HepG2 (cell line): ENCODE results near the gene TADA2B. TPM values are rescaled to one million over a fixed set of nuclear protein-coding genes. Genes with fewer than 3 reads are reported as not detected.
A peak's percentile ranks its signal among the peaks of the same experiment; 100 is the strongest.

Source experiments
- RBFOX2 ChIP-seq: fragments of 200-400 bp; formaldehyde crosslinking; IDR thresholded peaks from 2 replicates; pipeline ENCODE4 v1.6.1; 2017; ENCODE audit warnings: low read depth, mild to moderate bottlenecking, low read length
- TBP ChIP-seq: sonication (generic); formaldehyde crosslinking; IDR thresholded peaks from 2 replicates; pipeline ENCODE4 v1.5.0; 2020; ENCODE audit warnings: missing genetic modification reagents
- ZNF563 ChIP-seq: sonication (generic); formaldehyde crosslinking; IDR thresholded peaks from 2 replicates; pipeline ENCODE4 v1.8.0; 2022; ENCODE audit warnings: mild to moderate bottlenecking, moderate library complexity, missing genetic modification reagents
- ZNF564 ChIP-seq: sonication (generic); formaldehyde crosslinking; IDR thresholded peaks from 2 replicates; pipeline ENCODE4 v1.8.1; 2023; ENCODE audit warnings: mild to moderate bottlenecking, missing genetic modification reagents
- polyA plus RNA-seq, 8 experiments: library from polyadenylated mRNA; depleted of rRNA in 3 of 8; stranded (reverse) in 7 of 8; unstranded in 1 of 8; fragments of >200 nt; fragmentation: Illumina TruSeq in 4 of 8; extraction: Trizol in 4 of 8; gene quantifications; 2 replicates each; pipeline versions ENCODE4 v1.2.1 to v1.2.3, GENCODE V29; 2011 to 2016; ENCODE audit warnings: low read depth in 4 of 8, missing spikeins in 1 of 8, mixed read lengths in 1 of 8; ENCODE audit not compliant: insufficient read depth in 1 of 8
- total RNA-seq, 5 experiments: library from RNA; depleted of rRNA; stranded (reverse); fragments of >200 nt; fragmentation: Illumina TruSeq; extraction: Trizol; gene quantifications; 2 replicates each; pipeline ENCODE4 v1.2.3, GENCODE V29; 2016; ENCODE audit warnings: low read depth in 1 of 5
- TF ChIP-seq, protein P1 (sequence below): sonication (generic); formaldehyde crosslinking; conservative IDR thresholded peaks from 2 replicates; pipeline ENCODE4 v1.4.0; 2020; ENCODE audit warnings: missing genetic modification reagents
- TF ChIP-seq, protein P2 (sequence below): sonication (generic); formaldehyde crosslinking; IDR thresholded peaks from 2 replicates; pipeline ENCODE4 v1.4.0; 2020; ENCODE audit warnings: missing genetic modification reagents
- TF ChIP-seq, protein P3 (sequence below): sonication (generic); formaldehyde crosslinking; IDR thresholded peaks from 2 replicates; pipeline ENCODE4 v1.4.0; 2020; ENCODE audit warnings: low read depth, mild to moderate bottlenecking, missing genetic modification reagents
- TF ChIP-seq, protein P4 (sequence below): sonication (generic); formaldehyde crosslinking; IDR thresholded peaks from 2 replicates; pipeline ENCODE4 v1.4.0; 2020; ENCODE audit warnings: missing genetic modification reagents, borderline replicate concordance
- TF ChIP-seq, protein P5 (sequence below): IDR thresholded peaks from 2 replicates; pipeline ENCODE4 v1.6.1; 2016; ENCODE audit warnings: control low read depth

Gene TADA2B
- total and polyA plus RNA-seq, 2 of the 13 experiments (the other 11 are each of a cell fraction or from before 2014, with no cell fraction given), result 4.6 to 8.9 TPM

DNA sequence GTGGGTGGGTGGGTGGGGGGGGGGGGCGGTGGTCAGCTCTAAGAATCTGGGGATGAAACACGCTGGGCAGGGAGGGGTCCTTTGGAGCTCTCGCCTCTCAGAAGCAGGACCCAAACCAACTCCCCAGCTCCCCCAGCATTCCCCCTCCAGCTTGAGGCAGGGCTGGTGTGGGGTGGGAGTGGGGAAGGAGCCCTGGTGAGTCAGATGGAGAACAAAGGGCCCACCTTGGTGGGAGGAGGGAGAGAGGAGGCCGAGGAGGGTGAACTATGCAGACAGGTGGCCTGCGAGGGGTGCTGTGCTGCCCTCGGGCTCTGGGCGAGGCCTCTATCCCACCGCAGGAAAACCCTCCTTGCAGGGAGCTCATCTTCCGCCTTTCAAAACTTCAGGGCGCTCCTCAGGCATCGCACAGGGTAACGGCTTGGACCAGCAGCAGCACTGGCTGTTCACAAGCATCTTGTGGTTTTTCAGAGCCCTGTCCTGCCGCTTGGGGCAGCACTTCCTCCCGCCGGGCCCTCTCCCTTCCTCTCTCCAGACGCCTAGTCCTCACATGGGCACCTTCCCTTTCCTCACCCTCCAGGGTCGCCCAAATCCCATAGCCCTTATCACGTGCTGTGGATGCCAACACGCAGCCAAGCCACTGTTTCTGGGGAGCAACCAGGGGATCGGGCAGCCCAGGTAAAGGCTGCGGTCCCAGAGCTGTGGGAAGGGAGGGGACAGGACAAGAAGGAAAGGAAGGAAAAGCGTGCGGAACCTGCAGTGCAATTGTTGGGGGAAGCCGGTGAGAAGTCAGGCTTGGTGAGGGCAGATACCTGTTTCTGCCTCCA is 58.7 kb downstream of the TADA2B start (continued):
- TF ChIP-seq, protein P1, sequence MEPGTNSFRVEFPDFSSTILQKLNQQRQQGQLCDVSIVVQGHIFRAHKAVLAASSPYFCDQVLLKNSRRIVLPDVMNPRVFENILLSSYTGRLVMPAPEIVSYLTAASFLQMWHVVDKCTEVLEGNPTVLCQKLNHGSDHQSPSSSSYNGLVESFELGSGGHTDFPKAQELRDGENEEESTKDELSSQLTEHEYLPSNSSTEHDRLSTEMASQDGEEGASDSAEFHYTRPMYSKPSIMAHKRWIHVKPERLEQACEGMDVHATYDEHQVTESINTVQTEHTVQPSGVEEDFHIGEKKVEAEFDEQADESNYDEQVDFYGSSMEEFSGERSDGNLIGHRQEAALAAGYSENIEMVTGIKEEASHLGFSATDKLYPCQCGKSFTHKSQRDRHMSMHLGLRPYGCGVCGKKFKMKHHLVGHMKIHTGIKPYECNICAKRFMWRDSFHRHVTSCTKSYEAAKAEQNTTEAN, result 0 out of 2 replicates have a peak, but pooled peaks have one; percentile 22
- TF ChIP-seq, protein P2, sequence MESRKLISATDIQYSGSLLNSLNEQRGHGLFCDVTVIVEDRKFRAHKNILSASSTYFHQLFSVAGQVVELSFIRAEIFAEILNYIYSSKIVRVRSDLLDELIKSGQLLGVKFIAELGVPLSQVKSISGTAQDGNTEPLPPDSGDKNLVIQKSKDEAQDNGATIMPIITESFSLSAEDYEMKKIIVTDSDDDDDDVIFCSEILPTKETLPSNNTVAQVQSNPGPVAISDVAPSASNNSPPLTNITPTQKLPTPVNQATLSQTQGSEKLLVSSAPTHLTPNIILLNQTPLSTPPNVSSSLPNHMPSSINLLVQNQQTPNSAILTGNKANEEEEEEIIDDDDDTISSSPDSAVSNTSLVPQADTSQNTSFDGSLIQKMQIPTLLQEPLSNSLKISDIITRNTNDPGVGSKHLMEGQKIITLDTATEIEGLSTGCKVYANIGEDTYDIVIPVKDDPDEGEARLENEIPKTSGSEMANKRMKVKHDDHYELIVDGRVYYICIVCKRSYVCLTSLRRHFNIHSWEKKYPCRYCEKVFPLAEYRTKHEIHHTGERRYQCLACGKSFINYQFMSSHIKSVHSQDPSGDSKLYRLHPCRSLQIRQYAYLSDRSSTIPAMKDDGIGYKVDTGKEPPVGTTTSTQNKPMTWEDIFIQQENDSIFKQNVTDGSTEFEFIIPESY (CRISPR knock-in tag), result no peak
- TF ChIP-seq, protein P3, sequence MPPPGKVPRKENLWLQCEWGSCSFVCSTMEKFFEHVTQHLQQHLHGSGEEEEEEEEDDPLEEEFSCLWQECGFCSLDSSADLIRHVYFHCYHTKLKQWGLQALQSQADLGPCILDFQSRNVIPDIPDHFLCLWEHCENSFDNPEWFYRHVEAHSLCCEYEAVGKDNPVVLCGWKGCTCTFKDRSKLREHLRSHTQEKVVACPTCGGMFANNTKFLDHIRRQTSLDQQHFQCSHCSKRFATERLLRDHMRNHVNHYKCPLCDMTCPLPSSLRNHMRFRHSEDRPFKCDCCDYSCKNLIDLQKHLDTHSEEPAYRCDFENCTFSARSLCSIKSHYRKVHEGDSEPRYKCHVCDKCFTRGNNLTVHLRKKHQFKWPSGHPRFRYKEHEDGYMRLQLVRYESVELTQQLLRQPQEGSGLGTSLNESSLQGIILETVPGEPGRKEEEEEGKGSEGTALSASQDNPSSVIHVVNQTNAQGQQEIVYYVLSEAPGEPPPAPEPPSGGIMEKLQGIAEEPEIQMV (CRISPR knock-in tag), result no peak
- TF ChIP-seq ZNF564, result no peak
- TF ChIP-seq TBP (CRISPR knock-in tag), result no peak
- no peak for TF ChIP-seq RBFOX2
- no peak for TF ChIP-seq ZNF563 (CRISPR knock-in tag)
- TF ChIP-seq, protein P4, sequence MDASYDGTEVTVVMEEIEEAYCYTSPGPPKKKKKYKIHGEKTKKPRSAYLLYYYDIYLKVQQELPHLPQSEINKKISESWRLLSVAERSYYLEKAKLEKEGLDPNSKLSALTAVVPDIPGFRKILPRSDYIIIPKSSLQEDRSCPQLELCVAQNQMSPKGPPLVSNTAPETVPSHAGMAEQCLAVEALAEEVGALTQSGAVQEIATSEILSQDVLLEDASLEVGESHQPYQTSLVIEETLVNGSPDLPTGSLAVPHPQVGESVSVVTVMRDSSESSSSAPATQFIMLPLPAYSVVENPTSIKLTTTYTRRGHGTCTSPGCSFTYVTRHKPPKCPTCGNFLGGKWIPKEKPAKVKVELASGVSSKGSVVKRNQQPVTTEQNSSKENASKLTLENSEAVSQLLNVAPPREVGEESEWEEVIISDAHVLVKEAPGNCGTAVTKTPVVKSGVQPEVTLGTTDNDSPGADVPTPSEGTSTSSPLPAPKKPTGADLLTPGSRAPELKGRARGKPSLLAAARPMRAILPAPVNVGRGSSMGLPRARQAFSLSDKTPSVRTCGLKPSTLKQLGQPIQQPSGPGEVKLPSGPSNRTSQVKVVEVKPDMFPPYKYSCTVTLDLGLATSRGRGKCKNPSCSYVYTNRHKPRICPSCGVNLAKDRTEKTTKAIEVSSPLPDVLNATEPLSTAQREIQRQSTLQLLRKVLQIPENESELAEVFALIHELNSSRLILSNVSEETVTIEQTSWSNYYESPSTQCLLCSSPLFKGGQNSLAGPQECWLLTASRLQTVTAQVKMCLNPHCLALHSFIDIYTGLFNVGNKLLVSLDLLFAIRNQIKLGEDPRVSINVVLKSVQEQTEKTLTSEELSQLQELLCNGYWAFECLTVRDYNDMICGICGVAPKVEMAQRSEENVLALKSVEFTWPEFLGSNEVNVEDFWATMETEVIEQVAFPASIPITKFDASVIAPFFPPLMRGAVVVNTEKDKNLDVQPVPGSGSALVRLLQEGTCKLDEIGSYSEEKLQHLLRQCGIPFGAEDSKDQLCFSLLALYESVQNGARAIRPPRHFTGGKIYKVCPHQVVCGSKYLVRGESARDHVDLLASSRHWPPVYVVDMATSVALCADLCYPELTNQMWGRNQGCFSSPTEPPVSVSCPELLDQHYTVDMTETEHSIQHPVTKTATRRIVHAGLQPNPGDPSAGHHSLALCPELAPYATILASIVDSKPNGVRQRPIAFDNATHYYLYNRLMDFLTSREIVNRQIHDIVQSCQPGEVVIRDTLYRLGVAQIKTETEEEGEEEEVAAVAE (CRISPR knock-in tag), result no peak
- TF ChIP-seq, protein P5, sequence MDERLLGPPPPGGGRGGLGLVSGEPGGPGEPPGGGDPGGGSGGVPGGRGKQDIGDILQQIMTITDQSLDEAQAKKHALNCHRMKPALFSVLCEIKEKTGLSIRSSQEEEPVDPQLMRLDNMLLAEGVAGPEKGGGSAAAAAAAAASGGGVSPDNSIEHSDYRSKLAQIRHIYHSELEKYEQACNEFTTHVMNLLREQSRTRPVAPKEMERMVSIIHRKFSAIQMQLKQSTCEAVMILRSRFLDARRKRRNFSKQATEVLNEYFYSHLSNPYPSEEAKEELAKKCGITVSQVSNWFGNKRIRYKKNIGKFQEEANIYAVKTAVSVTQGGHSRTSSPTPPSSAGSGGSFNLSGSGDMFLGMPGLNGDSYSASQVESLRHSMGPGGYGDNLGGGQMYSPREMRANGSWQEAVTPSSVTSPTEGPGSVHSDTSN, result no peak
